Epithelial cell of esophagus (primary cell): ENCODE measurements around the gene DAB1.
A peak's percentile ranks its signal among the peaks of the same experiment; 100 is the strongest.

Source experiments
- DNase-seq: peaks from one replicate; pipeline ENCODE4 v3.0.0; 2010; ENCODE audit warnings: low read depth
- H3K4me3 ChIP-seq: 2 replicates; pipeline ENCODE4 v1.5.1; 2011; ENCODE audit warnings: mild to moderate bottlenecking, low read length, control low read depth
- CTCF ChIP-seq: IDR thresholded peaks from 2 replicates; pipeline ENCODE4 v1.5.1; 2011; ENCODE audit warnings: low read depth, mild to moderate bottlenecking, low read length, control low read depth, inconsistent platforms; ENCODE audit not compliant: insufficient read depth; ENCODE audit errors: missing control alignments

The DAB1 gene

GRCh38 chr1:57272601-57273000 is 151.3 kb downstream of the DAB1 start:
- no peak overlapping the region for H3K4me3 ChIP-seq
- no peak for TF ChIP-seq CTCF
- DNase-seq: no peak

GRCh38 chr1:57272150-57272549 is 151.7 kb downstream of the DAB1 start:
- no peak overlapping the region for H3K4me3 ChIP-seq
- DNase-seq: no peak
- no peak for TF ChIP-seq CTCF

- no peak overlapping the region for H3K4me3 ChIP-seq
- TF ChIP-seq CTCF: no peak
- peak; percentile 44 for DNase-seq
These were observed 152.7 kb downstream of the DAB1 start for GRCh38 chr1:57270927-57271698.

- no peak overlapping the region for H3K4me3 ChIP-seq
- no peak for TF ChIP-seq CTCF
- DNase-seq: no peak
These were observed 154.1 kb downstream of the DAB1 start for GRCh38 chr1:57269630-57270225.

- no peak for DNase-seq
- TF ChIP-seq CTCF: no peak
- no peak overlapping the region for H3K4me3 ChIP-seq
These were observed 158.8 kb downstream of the DAB1 start for GRCh38 chr1:57265104-57265503.

GRCh38 chr1:57262472-57262871 is 161.4 kb downstream of the DAB1 start:
- H3K4me3 ChIP-seq: no peak overlapping the region
- no peak for DNase-seq
- TF ChIP-seq CTCF: no peak

- DNase-seq: no peak
- TF ChIP-seq CTCF: no peak
- no peak overlapping the region for H3K4me3 ChIP-seq
These were observed 165.1 kb downstream of the DAB1 start for GRCh38 chr1:57258557-57259325.
